ENCODE measurements around the gene LUZP1. TPM values are rescaled to one million over a fixed set of nuclear protein-coding genes. Genes with fewer than 3 reads are reported as not detected.
"Not testable (repeated sequence)": the region's sequence is repeated elsewhere in the genome, so short reads cannot be mapped to it uniquely, and the experiment has no call there.

The LUZP1 gene
- total RNA-seq, 1 donor from 2014 or later = 47.4 TPM

GRCh38 chr1:23209770-23210169 lies 41.1 kb upstream of the LUZP1 start:
- Mint-ChIP-seq H3K4me1 (ENCODE audit: unreplicated experiment) (peaks cover under 1% of the 10 kb centered on the region), H3K36me3 (ENCODE audit: unreplicated experiment) (peaks cover 4% of the 10 kb centered on the region), H3K4me3 (ENCODE audit: unreplicated experiment) (no peak overlapping the region), H3K27me3 (ENCODE audit: unreplicated experiment) (no peaks in the 10 kb centered on the region), H3K27ac (ENCODE audit: unreplicated experiment) (no peak overlapping the region), H3K9me3 (ENCODE audit: unreplicated experiment) (no peaks in the 10 kb centered on the region)
- TF ChIP-seq CTCF (IDR thresholded peaks at IDR 0.05) = no peak
- no peak for DNase-seq (ENCODE audit: extremely low spot score, unreplicated experiment)

- no peak overlapping the region for H3K4me3 Mint-ChIP-seq (ENCODE audit: unreplicated experiment)
- no peak overlapping the region for H3K27ac Mint-ChIP-seq (ENCODE audit: unreplicated experiment)
- H3K27me3 Mint-ChIP-seq (ENCODE audit: unreplicated experiment) = no peaks in the 10 kb centered on the region
- H3K36me3 Mint-ChIP-seq (ENCODE audit: unreplicated experiment) = peaks cover 3% of the 10 kb centered on the region
- DNase-seq (ENCODE audit: extremely low spot score, unreplicated experiment) = no peak
- H3K4me1 Mint-ChIP-seq (ENCODE audit: unreplicated experiment) = peaks cover 2% of the 10 kb centered on the region
- no peak for TF ChIP-seq CTCF (IDR thresholded peaks at IDR 0.05)
- no peaks in the 10 kb centered on the region for H3K9me3 Mint-ChIP-seq (ENCODE audit: unreplicated experiment)
Observed at GRCh38 chr1:23208527-23208926, 39.9 kb upstream of the LUZP1 start.

DNA sequence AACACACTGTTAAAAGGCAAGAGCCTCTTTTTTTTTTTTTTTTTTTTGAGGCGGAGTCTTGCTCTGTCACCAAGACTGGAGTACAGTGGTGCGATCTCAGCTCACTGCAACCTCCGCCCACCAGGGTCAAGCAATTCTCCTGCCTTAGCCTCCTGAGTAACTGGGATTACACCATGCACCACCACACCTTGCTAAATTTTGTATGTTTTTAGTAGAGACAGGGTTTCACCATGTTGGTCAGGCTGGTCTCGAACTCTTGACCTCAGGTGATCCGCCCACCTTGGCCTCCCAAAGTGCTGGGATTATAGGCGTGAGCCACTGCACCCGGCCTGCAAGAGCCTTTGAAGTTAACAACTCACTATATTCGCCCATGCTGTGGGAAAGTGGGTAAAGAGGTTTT lies 39.1 kb upstream of the LUZP1 start:
- H3K27me3 Mint-ChIP-seq (ENCODE audit: unreplicated experiment); H3K4me3 Mint-ChIP-seq (ENCODE audit: unreplicated experiment); H3K27ac Mint-ChIP-seq (ENCODE audit: unreplicated experiment); H3K4me1 Mint-ChIP-seq (ENCODE audit: unreplicated experiment); H3K9me3 Mint-ChIP-seq (ENCODE audit: unreplicated experiment); H3K36me3 Mint-ChIP-seq (ENCODE audit: unreplicated experiment); DNase-seq (ENCODE audit: extremely low spot score, unreplicated experiment): not testable (repeated sequence)

- Mint-ChIP-seq H3K27me3 (ENCODE audit: unreplicated experiment) (no peaks in the 10 kb centered on the region), H3K27ac (ENCODE audit: unreplicated experiment) (peak overlapping the region; percentile 18), H3K4me1 (ENCODE audit: unreplicated experiment) (peaks cover 29% of the 10 kb centered on the region), H3K4me3 (ENCODE audit: unreplicated experiment) (no peak overlapping the region), H3K36me3 (ENCODE audit: unreplicated experiment) (peaks cover 3% of the 10 kb centered on the region), H3K9me3 (ENCODE audit: unreplicated experiment) (no peaks in the 10 kb centered on the region)
- DNase-seq (ENCODE audit: extremely low spot score, unreplicated experiment) = no peak
- TF ChIP-seq CTCF (IDR thresholded peaks at IDR 0.05) = no peak
Observed at GRCh38 chr1:23202263-23202749, 33.6 kb upstream of the LUZP1 start.

GRCh38 chr1:23200883-23201282 lies 32.2 kb upstream of the LUZP1 start:
- peaks cover 3% of the 10 kb centered on the region for H3K36me3 Mint-ChIP-seq (ENCODE audit: unreplicated experiment)
- no peak for TF ChIP-seq CTCF (IDR thresholded peaks at IDR 0.05)
- no peak for DNase-seq (ENCODE audit: extremely low spot score, unreplicated experiment)
- no peaks in the 10 kb centered on the region for H3K9me3 Mint-ChIP-seq (ENCODE audit: unreplicated experiment)
- H3K27ac Mint-ChIP-seq (ENCODE audit: unreplicated experiment) = peak overlapping the region; percentile 54
- peaks cover 40% of the 10 kb centered on the region for H3K4me1 Mint-ChIP-seq (ENCODE audit: unreplicated experiment)
- no peak overlapping the region for H3K4me3 Mint-ChIP-seq (ENCODE audit: unreplicated experiment)
- no peaks in the 10 kb centered on the region for H3K27me3 Mint-ChIP-seq (ENCODE audit: unreplicated experiment)

DNA sequence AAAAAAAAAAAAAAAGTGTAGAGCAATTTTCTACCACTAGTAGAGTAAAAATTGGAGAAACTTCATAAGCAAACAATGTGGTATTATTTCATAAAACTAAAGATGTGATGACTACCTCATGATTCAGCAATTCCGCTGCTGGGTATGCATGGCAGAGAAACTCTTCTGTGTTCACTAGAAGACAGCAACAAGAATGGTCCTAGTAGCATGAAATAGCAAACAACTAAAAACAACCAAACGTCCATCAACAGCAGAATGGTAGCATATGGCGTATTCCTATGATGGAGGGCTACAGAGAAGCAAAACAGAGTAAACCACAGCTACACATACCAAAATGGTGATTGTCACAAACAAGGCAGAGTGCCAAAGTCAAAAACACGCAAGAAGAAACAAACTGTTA lies 29.7 kb upstream of the LUZP1 start:
- no peak for DNase-seq (ENCODE audit: extremely low spot score, unreplicated experiment)
- peak; percentile 22 for TF ChIP-seq CTCF (IDR thresholded peaks at IDR 0.05)
- Mint-ChIP-seq H3K36me3 (ENCODE audit: unreplicated experiment) (no peaks in the 10 kb centered on the region), H3K4me1 (ENCODE audit: unreplicated experiment) (peaks cover 59% of the 10 kb centered on the region), H3K27ac (ENCODE audit: unreplicated experiment) (peak overlapping the region; percentile 78), H3K9me3 (ENCODE audit: unreplicated experiment) (no peaks in the 10 kb centered on the region), H3K4me3 (ENCODE audit: unreplicated experiment) (no peak overlapping the region), H3K27me3 (ENCODE audit: unreplicated experiment) (no peaks in the 10 kb centered on the region)
